B cell (primary cell): ENCODE measurements around the gene LRRTM3. TPM values are rescaled to one million over a fixed set of nuclear protein-coding genes. Genes with fewer than 3 reads are reported as not detected.

ENCODE experiments used
- ATAC-seq: fragments of 200-7000 bp; cut with Tn5 transposase; one replicate; pipeline ENCODE4 v1.10.0; 2021; ENCODE audit warnings: low read depth, mild to moderate bottlenecking, moderate number of reproducible peaks, moderate library complexity
- CTCF ChIA-PET: fragments of 350-600 bp; sonication (Branson Sonifier 250); formaldehyde crosslinking; loops from one replicate; lab custom pipeline; 2021; ENCODE audit warnings: antibody characterized with exemption, inconsistent platforms; lab: Charles Lee
- POLR2A ChIA-PET: fragments of 350-600 bp; sonication (Branson Sonifier 250); formaldehyde crosslinking; loops from one replicate; lab custom pipeline; 2021; ENCODE audit warnings: antibody characterized with exemption; lab: Charles Lee
- DNase-seq: peaks from one replicate; pipeline ENCODE4 v3.0.0; 2013
- H2AFZ ChIP-seq: 2 replicates; pipeline ENCODE4 v1.6.1; 2012; ENCODE audit warnings: mild to moderate bottlenecking, low read depth, low read length; ENCODE audit not compliant: insufficient read depth, poor library complexity, severe bottlenecking
- H3K27ac ChIP-seq, 2 donors: 1 replicate in 1 of 2; 2 replicates in 1 of 2; pipeline ENCODE4 v1.5.1; 2012 to 2013; ENCODE audit warnings: low read length in 2 of 2, mild to moderate bottlenecking in 2 of 2, moderate library complexity in 1 of 2
- H3K27me3 ChIP-seq, 4 experiments: fragments of 200-600 bp in 1 of 4; sonication (generic) in 1 of 4; replicated peaks in 1 of 4; 1 replicate in 2 of 4; 2 replicates in 2 of 4; pipeline versions ENCODE4 v1.6.1 to v1.7.0; 2013 to 2016; ENCODE audit warnings: low read length in 3 of 4, mild to moderate bottlenecking in 2 of 4, mixed read lengths in 1 of 4, moderate library complexity in 1 of 4; ENCODE audit not compliant: insufficient read depth in 4 of 4, control insufficient read depth in 3 of 4; ENCODE audit errors: control extremely low read depth in 1 of 4
- H3K36me3 ChIP-seq, 2 experiments: replicated peaks in 1 of 2; 1 replicate in 1 of 2; 2 replicates in 1 of 2; pipeline versions ENCODE4 v1.6.1 to v1.7.1; 2013; ENCODE audit warnings: low read length in 1 of 2; ENCODE audit not compliant: insufficient read depth in 2 of 2, control insufficient read depth in 1 of 2; ENCODE audit errors: control extremely low read depth in 1 of 2, extremely low read depth in 1 of 2
- H3K4me1 ChIP-seq, 2 donors: fragments of 200-600 bp in 1 of 2; sonication (generic) in 1 of 2; 1 replicate in 1 of 2; 2 replicates in 1 of 2; pipeline versions ENCODE4 v1.5.1 to v1.6.1; 2013 to 2017; ENCODE audit warnings: low read length in 2 of 2; ENCODE audit not compliant: control insufficient read depth in 2 of 2, insufficient read depth in 2 of 2
- H3K4me2 ChIP-seq: replicated peaks from 2 replicates; pipeline ENCODE3; 2012; ENCODE audit warnings: mild to moderate bottlenecking, low read depth, low read length; ENCODE audit not compliant: poor library complexity, severe bottlenecking
- H3K4me3 ChIP-seq, 5 experiments: fragments of 200-600 bp in 1 of 5; sonication (generic) in 1 of 5; 1 replicate in 3 of 5; 2 replicates in 2 of 5; pipeline versions ENCODE4 v1.5.1 to v1.7.0; 2011 to 2016; ENCODE audit warnings: low read length in 4 of 5, mild to moderate bottlenecking in 4 of 5, low read depth in 2 of 5, control low read depth in 1 of 5, moderate library complexity in 1 of 5; ENCODE audit not compliant: insufficient read depth in 1 of 5; ENCODE audit errors: control extremely low read depth in 1 of 5, extremely low read depth in 1 of 5
- H3K79me2 ChIP-seq: fragments of 200-600 bp; sonication (generic); one replicate; pipeline ENCODE4 v1.6.0; 2016; ENCODE audit warnings: low read length; ENCODE audit not compliant: control insufficient read depth, insufficient read depth
- H3K9ac ChIP-seq: fragments of 200-600 bp; sonication (generic); 2 replicates; pipeline ENCODE4 v1.6.1; 2017; ENCODE audit warnings: mild to moderate bottlenecking, low read length, moderate library complexity
- H3K9me3 ChIP-seq, 3 donors: one replicate each; pipeline versions ENCODE4 v1.6.1 to v1.7.1; 2013; ENCODE audit warnings: low read length in 2 of 3; ENCODE audit not compliant: control insufficient read depth in 2 of 3, insufficient read depth in 1 of 3; ENCODE audit errors: control extremely low read depth in 1 of 3
- H4K20me1 ChIP-seq: 2 replicates; pipeline ENCODE4 v1.6.0; 2012; ENCODE audit warnings: mild to moderate bottlenecking, low read length; ENCODE audit not compliant: insufficient read depth, control insufficient read depth, poor library complexity, severe bottlenecking
- H3K27ac Mint-ChIP-seq: one replicate; pipeline ENCODE4 v1.8.0; 2021; ENCODE audit warnings: mixed read lengths
- H3K27me3 Mint-ChIP-seq: one replicate; pipeline ENCODE4 v1.8.0; 2021; ENCODE audit warnings: mixed read lengths
- H3K4me1 Mint-ChIP-seq: one replicate; pipeline ENCODE4 v1.8.0; 2021; ENCODE audit warnings: mixed read lengths
- H3K4me3 Mint-ChIP-seq: one replicate; pipeline ENCODE4 v1.8.0; 2021; ENCODE audit warnings: mixed read lengths
- H3K9me3 Mint-ChIP-seq: one replicate; pipeline ENCODE4 v1.8.0; 2022; ENCODE audit warnings: mixed read lengths; ENCODE audit not compliant: insufficient read depth
- EZH2 ChIP-seq: IDR thresholded peaks from 2 replicates; pipeline ENCODE4 v1.6.1; 2012; ENCODE audit warnings: borderline replicate concordance, low read depth, mild to moderate bottlenecking, moderate library complexity, low read length; ENCODE audit not compliant: insufficient read depth, poor library complexity, severe bottlenecking
- WGBS: methylation state at CpG from one replicate; pipeline ENCODE4 v1.1.5; 2013; ENCODE audit warnings: missing lambda C conversion rate; ENCODE audit not compliant: insufficient coverage; 5-methylcytosine and 5-hydroxymethylcytosine counted together
- intact Hi-C: fragments of 100-400 bp; cut with micrococcal nuclease; formaldehyde crosslinking; loops from one replicate; pipeline ENCODE4 v1.10.0; 2022
- polyA plus RNA-seq: library from polyadenylated mRNA; depleted of rRNA; stranded (reverse); fragments of >200 nt; gene quantifications from 2 replicates; pipeline ENCODE4 v1.2.3, GENCODE V29; 2012
- total RNA-seq, 2 donors: library from RNA; stranded (reverse); fragments of 120-200 nt in 1 of 2; gene quantifications; 1 replicate in 1 of 2; 2 replicates in 1 of 2; pipeline versions ENCODE4 v1.2.3 to v1.2.4, GENCODE V29; 2013 to 2022
- TF ChIP-seq, protein P1 (sequence below): fragments of 200-600 bp; IDR thresholded peaks from one replicate; pipeline ENCODE4 v1.8.0; 2022; ENCODE audit warnings: antibody characterized with exemption, mild to moderate bottlenecking

LRRTM3 gene
- total and polyA plus RNA-seq, 2 donors (not counting 1 experiment from before 2014, with no cell fraction given) = not detected

GRCh38 chr10:67043041-67043440, 117.2 kb downstream of the LRRTM3 start:
- no peak overlapping the region for H3K4me2 ChIP-seq
- H3K27ac ChIP-seq = no peak overlapping the region
- no peaks in the 10 kb centered on the region for H3K4me1 ChIP-seq
- TF ChIP-seq, protein P1, sequence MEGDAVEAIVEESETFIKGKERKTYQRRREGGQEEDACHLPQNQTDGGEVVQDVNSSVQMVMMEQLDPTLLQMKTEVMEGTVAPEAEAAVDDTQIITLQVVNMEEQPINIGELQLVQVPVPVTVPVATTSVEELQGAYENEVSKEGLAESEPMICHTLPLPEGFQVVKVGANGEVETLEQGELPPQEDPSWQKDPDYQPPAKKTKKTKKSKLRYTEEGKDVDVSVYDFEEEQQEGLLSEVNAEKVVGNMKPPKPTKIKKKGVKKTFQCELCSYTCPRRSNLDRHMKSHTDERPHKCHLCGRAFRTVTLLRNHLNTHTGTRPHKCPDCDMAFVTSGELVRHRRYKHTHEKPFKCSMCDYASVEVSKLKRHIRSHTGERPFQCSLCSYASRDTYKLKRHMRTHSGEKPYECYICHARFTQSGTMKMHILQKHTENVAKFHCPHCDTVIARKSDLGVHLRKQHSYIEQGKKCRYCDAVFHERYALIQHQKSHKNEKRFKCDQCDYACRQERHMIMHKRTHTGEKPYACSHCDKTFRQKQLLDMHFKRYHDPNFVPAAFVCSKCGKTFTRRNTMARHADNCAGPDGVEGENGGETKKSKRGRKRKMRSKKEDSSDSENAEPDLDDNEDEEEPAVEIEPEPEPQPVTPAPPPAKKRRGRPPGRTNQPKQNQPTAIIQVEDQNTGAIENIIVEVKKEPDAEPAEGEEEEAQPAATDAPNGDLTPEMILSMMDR = no peak
- TF ChIP-seq EZH2 = no peak
- H3K4me3 ChIP-seq = no peak overlapping the region
- no peaks in the 10 kb centered on the region for H4K20me1 ChIP-seq
- Mint-ChIP-seq H3K9me3 (no peaks in the 10 kb centered on the region), H3K27me3 (no peaks in the 10 kb centered on the region), H3K4me3 (no peak overlapping the region), H3K27ac (no peak overlapping the region), H3K4me1 (no peaks in the 10 kb centered on the region)
- H3K9me3 ChIP-seq = peaks cover 0 to 4% (median 0%) of the 10 kb centered on the region in 3 donors
- H3K79me2 ChIP-seq = no peaks in the 10 kb centered on the region
- ChIA-PET CTCF (no interaction called here), POLR2A (no interaction called here)
- no peaks in the 10 kb centered on the region for H3K36me3 ChIP-seq
- intact Hi-C loops = no loop called here
- ATAC-seq = no peak
- H3K27me3 ChIP-seq = no peaks in the 10 kb centered on the region
- no peak overlapping the region for H3K9ac ChIP-seq
- DNase-seq = no peak
- H2AFZ ChIP-seq = no peak overlapping the region

DNA sequence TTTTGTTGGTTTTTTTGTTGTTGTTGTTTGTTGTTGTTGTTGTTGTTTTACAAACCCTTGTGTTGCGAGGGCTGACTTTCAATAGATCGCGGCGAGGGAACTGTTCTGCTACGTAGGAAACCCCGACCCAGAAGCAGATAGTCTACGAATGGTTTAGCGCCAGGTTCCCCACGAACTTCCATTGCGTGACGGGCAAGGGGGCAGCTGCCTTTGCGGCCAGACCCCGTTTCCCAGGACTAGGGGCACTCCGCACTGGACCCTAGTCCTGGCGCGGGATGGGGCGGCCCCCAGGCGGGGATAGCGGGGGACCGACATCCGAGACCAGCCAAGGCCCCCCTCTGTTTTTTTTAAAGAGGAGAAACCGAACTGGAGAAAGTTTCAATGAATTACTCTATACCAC, 119.6 kb downstream of the LRRTM3 start:
- peaks cover 0 to 4% (median 0%) of the 10 kb centered on the region in 3 donors for H3K9me3 ChIP-seq
- no peaks in the 10 kb centered on the region for H3K9me3 Mint-ChIP-seq
- 97% methylated on average over 17 of the region's 22 CpGs for WGBS
- no peak overlapping the region for H3K27ac Mint-ChIP-seq
- H3K36me3 ChIP-seq = no peaks in the 10 kb centered on the region
- H4K20me1 ChIP-seq = no peaks in the 10 kb centered on the region
- no peaks in the 10 kb centered on the region for H3K79me2 ChIP-seq
- intact Hi-C loops = no loop called here
- no peak overlapping the region for H3K9ac ChIP-seq
- no peak overlapping the region for H3K27ac ChIP-seq
- ATAC-seq = no peak
- H3K4me3 ChIP-seq = no peak overlapping the region
- H3K27me3 Mint-ChIP-seq = no peaks in the 10 kb centered on the region
- ChIA-PET POLR2A (no interaction called here), CTCF (no interaction called here)
- no peak for DNase-seq
- H3K4me1 Mint-ChIP-seq = no peaks in the 10 kb centered on the region
- H2AFZ ChIP-seq = no peak overlapping the region
- no peaks in the 10 kb centered on the region for H3K27me3 ChIP-seq
- no peak overlapping the region for H3K4me2 ChIP-seq
- no peaks in the 10 kb centered on the region for H3K4me1 ChIP-seq
- TF ChIP-seq EZH2 = no peak
- TF ChIP-seq, protein P1 = no peak
- no peak overlapping the region for H3K4me3 Mint-ChIP-seq
